Measurements from ENCODE around the gene GPS1.

Gene GPS1

GRCh38 chr17:82076785-82077591 is 25.3 kb downstream of the GPS1 start:
- DNase-seq (ENCODE audit: low read depth in 2 of 2, low spot score in 1 of 2), result no peak

GRCh38 chr17:82077617-82078358 is 26.1 kb downstream of the GPS1 start:
- DNase-seq (ENCODE audit: low read depth in 2 of 2, low spot score in 1 of 2), result no peak

GRCh38 chr17:82078433-82078832 is 26.7 kb downstream of the GPS1 start:
- DNase-seq (ENCODE audit: low read depth in 2 of 2, low spot score in 1 of 2), result no peak

- no peak for DNase-seq (ENCODE audit: low read depth in 2 of 2, low spot score in 1 of 2)
These were observed 27.4 kb downstream of the GPS1 start for GRCh38 chr17:82079001-82079677.

GRCh38 chr17:82080048-82080788 is 28.5 kb downstream of the GPS1 start:
- no peak for DNase-seq (ENCODE audit: low read depth in 2 of 2, low spot score in 1 of 2)

GRCh38 chr17:82080789-82081464 is 29.2 kb downstream of the GPS1 start:
- DNase-seq (ENCODE audit: low read depth in 2 of 2, low spot score in 1 of 2), result no peak

GRCh38 chr17:82081546-82081945 is 29.8 kb downstream of the GPS1 start:
- DNase-seq (ENCODE audit: low read depth in 2 of 2, low spot score in 1 of 2), result no peak

GRCh38 chr17:82081966-82082365 is 30.3 kb downstream of the GPS1 start:
- no peak for DNase-seq (ENCODE audit: low read depth in 2 of 2, low spot score in 1 of 2)

GRCh38 chr17:82082456-82082855 is 30.8 kb downstream of the GPS1 start:
- no peak for DNase-seq (ENCODE audit: low read depth in 2 of 2, low spot score in 1 of 2)

GRCh38 chr17:82083009-82083408 is 31.3 kb downstream of the GPS1 start:
- no peak for DNase-seq (ENCODE audit: low read depth in 2 of 2, low spot score in 1 of 2)

- DNase-seq (ENCODE audit: low read depth in 2 of 2, low spot score in 1 of 2), result no peak
These were observed 32.0 kb downstream of the GPS1 start for GRCh38 chr17:82083533-82084359.

GRCh38 chr17:82084373-82085030 is 32.8 kb downstream of the GPS1 start:
- no peak for DNase-seq (ENCODE audit: low read depth in 2 of 2, low spot score in 1 of 2)

- DNase-seq (ENCODE audit: low read depth in 2 of 2, low spot score in 1 of 2), result no peak
These were observed 33.5 kb downstream of the GPS1 start for GRCh38 chr17:82085031-82085861.

GRCh38 chr17:82085931-82086764 is 34.5 kb downstream of the GPS1 start:
- no peak for DNase-seq (ENCODE audit: low read depth in 2 of 2, low spot score in 1 of 2)

- DNase-seq (ENCODE audit: low read depth in 2 of 2, low spot score in 1 of 2), result no peak
These were observed 35.5 kb downstream of the GPS1 start for GRCh38 chr17:82086941-82087906.

Measured in stimulated activated CD8-positive, alpha-beta memory T cell treated with anti-CD3 and anti-CD28 coated beads, Interleukin-4, amount 100 ng/mL, for 4 hours (primary cell).